K562 (cell line): ENCODE results near the gene CEND1. TPM values are rescaled to one million over a fixed set of nuclear protein-coding genes. Genes with fewer than 3 reads are reported as not detected.
A peak's percentile ranks its signal among the peaks of the same experiment; 100 is the strongest.

ENCODE experiments used
- CCNT2 ChIP-seq: IDR thresholded peaks from 2 replicates; pipeline ENCODE4 v1.6.1; 2011; ENCODE audit warnings: borderline replicate concordance, low read depth, mild to moderate bottlenecking, moderate library complexity, mixed read lengths, low read length; ENCODE audit not compliant: insufficient read length; ENCODE audit errors: extremely low read depth
- ELF2 ChIP-seq: fragments of 250-450 bp; sonication (Bioruptor Pico); IDR thresholded peaks from 2 replicates; pipeline ENCODE4 v1.5.0; 2021; ENCODE audit warnings: mild to moderate bottlenecking
- ESRRA ChIP-seq: fragments of 450-650 bp; IDR thresholded peaks from 2 replicates; pipeline ENCODE4 v1.6.1; 2014; ENCODE audit warnings: low read depth, mild to moderate bottlenecking, moderate library complexity, borderline replicate concordance
- ETV5 ChIP-seq: sonication (generic); formaldehyde crosslinking; IDR thresholded peaks from 2 replicates; pipeline ENCODE4 v1.4.0; 2020; ENCODE audit warnings: low read depth, mild to moderate bottlenecking, missing genetic modification reagents
- GABPA ChIP-seq: fragments of 200-800 bp; sonication (Bioruptor generic); conservative IDR thresholded peaks from 2 replicates; pipeline ENCODE4 v1.6.1; 2016; ENCODE audit warnings: low read depth, missing genetic modification characterization, missing compliant biosample characterization
- HMGN3 ChIP-seq: IDR thresholded peaks from 2 replicates; pipeline ENCODE4 v1.6.1; 2011; ENCODE audit warnings: borderline replicate concordance, low read depth, mild to moderate bottlenecking, mixed read lengths, low read length; ENCODE audit not compliant: insufficient read length; ENCODE audit errors: extremely low read depth
- KAT7 ChIP-seq: sonication (generic); formaldehyde crosslinking; IDR thresholded peaks from 2 replicates; pipeline ENCODE4 v1.8.0; 2022; ENCODE audit warnings: missing genetic modification reagents, mild to moderate bottlenecking, borderline replicate concordance
- L3MBTL2 ChIP-seq: fragments of 450-650 bp; IDR thresholded peaks from 2 replicates; pipeline ENCODE4 v1.6.1; 2016; ENCODE audit warnings: mild to moderate bottlenecking, moderate library complexity
- MAZ ChIP-seq, 2 experiments: fragments of 450-650 bp in 1 of 2; sonication (generic) in 1 of 2; formaldehyde crosslinking; IDR thresholded peaks in 1 of 2; conservative IDR thresholded peaks in 1 of 2; 2 replicates each; pipeline versions ENCODE4 v1.4.0 to v1.5.0; 2020; ENCODE audit warnings: mild to moderate bottlenecking in 1 of 2, missing genetic modification reagents in 1 of 2
- MYNN ChIP-seq, 2 experiments: sonication (generic); formaldehyde crosslinking in 1 of 2; IDR thresholded peaks; 2 replicates each; pipeline versions ENCODE4 v1.5.0 to v1.6.1; 2016 to 2020; ENCODE audit warnings: antibody characterized with exemption in 1 of 2, missing genetic modification reagents in 1 of 2
- NCOR1 ChIP-seq: fragments of 450-650 bp; IDR thresholded peaks from 2 replicates; pipeline ENCODE4 v1.6.1; 2016; ENCODE audit warnings: mild to moderate bottlenecking, moderate library complexity
- PHF21A ChIP-seq: fragments of 450-650 bp; IDR thresholded peaks from 2 replicates; pipeline ENCODE4 v1.6.1; 2017; ENCODE audit warnings: low read depth, borderline replicate concordance
- RBBP5 ChIP-seq: fragments of 200-600 bp; sonication (generic); IDR thresholded peaks from 2 replicates; pipeline ENCODE4 v1.6.1; 2012; ENCODE audit warnings: borderline replicate concordance, mild to moderate bottlenecking, low read length, control low read depth, inconsistent platforms; ENCODE audit not compliant: insufficient read depth, poor library complexity, severe bottlenecking
- TAF1 ChIP-seq: IDR thresholded peaks from 2 replicates; pipeline ENCODE4 v1.6.1; 2011; ENCODE audit warnings: mild to moderate bottlenecking, low read length, moderate library complexity; ENCODE audit not compliant: insufficient read depth, control insufficient read depth, severe bottlenecking; ENCODE audit errors: extremely low read depth
- TEAD1 ChIP-seq, 2 experiments: fragments of 450-650 bp in 1 of 2; sonication (generic) in 1 of 2; formaldehyde crosslinking; IDR thresholded peaks; 2 replicates each; pipeline versions ENCODE4 v1.4.0 to v1.8.0; 2020 to 2022; ENCODE audit warnings: mild to moderate bottlenecking in 2 of 2, missing genetic modification reagents in 1 of 2
- TRIM24 ChIP-seq, 2 experiments: fragments of 450-650 bp; IDR thresholded peaks; 2 replicates each; pipeline ENCODE4 v1.6.1; 2016
- ZNF12 ChIP-seq: sonication (generic); formaldehyde crosslinking; IDR thresholded peaks from 2 replicates; pipeline ENCODE4 v1.4.0; 2020; ENCODE audit warnings: mild to moderate bottlenecking, missing genetic modification reagents
- ZNF436 ChIP-seq: fragments of 250-450, 450-650 bp; sonication (Bioruptor Pico); formaldehyde crosslinking; IDR thresholded peaks from 2 replicates; pipeline ENCODE4 v1.7.0; 2020; ENCODE audit warnings: mild to moderate bottlenecking
- ZNF696 ChIP-seq: fragments of 250-450 bp; sonication (Bioruptor Pico); conservative IDR thresholded peaks from 2 replicates; pipeline ENCODE4 v1.4.0; 2020; ENCODE audit warnings: mild to moderate bottlenecking, moderate library complexity
- polyA plus RNA-seq, 8 experiments: library from polyadenylated mRNA; depleted of rRNA in 4 of 8; stranded (reverse) in 5 of 8; unstranded in 3 of 8; fragments of >200 nt; fragmentation: Nextera tagmentation in 2 of 8; fragmentation: Illumina TruSeq in 1 of 8; extraction: Ambion mirVana in 2 of 8; extraction: Trizol in 1 of 8; gene quantifications; 2 replicates each; pipeline versions ENCODE4 v1.2.1 to v1.2.3, GENCODE V29; 2011 to 2014; ENCODE audit warnings: inconsistent platforms in 1 of 8, missing spikeins in 1 of 8
- total RNA-seq, 7 experiments: library from RNA; depleted of rRNA in 6 of 7; stranded (reverse); fragments of >200 nt in 6 of 7; fragmentation: Illumina TruSeq in 2 of 7; extraction: Trizol in 2 of 7; gene quantifications; 2 replicates each; pipeline versions ENCODE4 v1.2.1 to v1.2.3, GENCODE V29; 2011 to 2021; ENCODE audit warnings: low replicate concordance in 1 of 7
- TF ChIP-seq, protein P1 (sequence below), 2 experiments: fragments of 150-350 bp in 1 of 2; IDR thresholded peaks; 2 replicates each; pipeline ENCODE4 v1.6.1; 2012 to 2016; ENCODE audit warnings: low read depth in 2 of 2, low read length in 2 of 2, mild to moderate bottlenecking in 1 of 2, moderate library complexity in 1 of 2
- TF ChIP-seq, protein P2 (sequence below): fragments of 250-450 bp; sonication (Bioruptor Pico); IDR thresholded peaks from 2 replicates; pipeline ENCODE4 v1.8.0; 2022; ENCODE audit warnings: inconsistent platforms, mild to moderate bottlenecking, moderate library complexity, borderline replicate concordance

The CEND1 gene
- total and polyA plus RNA-seq, 9 of the 15 experiments (the other 6 are each of a cell fraction or from before 2014, with no cell fraction given) = 0.13 to 0.18 (median 0.16) TPM; not detected in 6

DNA sequence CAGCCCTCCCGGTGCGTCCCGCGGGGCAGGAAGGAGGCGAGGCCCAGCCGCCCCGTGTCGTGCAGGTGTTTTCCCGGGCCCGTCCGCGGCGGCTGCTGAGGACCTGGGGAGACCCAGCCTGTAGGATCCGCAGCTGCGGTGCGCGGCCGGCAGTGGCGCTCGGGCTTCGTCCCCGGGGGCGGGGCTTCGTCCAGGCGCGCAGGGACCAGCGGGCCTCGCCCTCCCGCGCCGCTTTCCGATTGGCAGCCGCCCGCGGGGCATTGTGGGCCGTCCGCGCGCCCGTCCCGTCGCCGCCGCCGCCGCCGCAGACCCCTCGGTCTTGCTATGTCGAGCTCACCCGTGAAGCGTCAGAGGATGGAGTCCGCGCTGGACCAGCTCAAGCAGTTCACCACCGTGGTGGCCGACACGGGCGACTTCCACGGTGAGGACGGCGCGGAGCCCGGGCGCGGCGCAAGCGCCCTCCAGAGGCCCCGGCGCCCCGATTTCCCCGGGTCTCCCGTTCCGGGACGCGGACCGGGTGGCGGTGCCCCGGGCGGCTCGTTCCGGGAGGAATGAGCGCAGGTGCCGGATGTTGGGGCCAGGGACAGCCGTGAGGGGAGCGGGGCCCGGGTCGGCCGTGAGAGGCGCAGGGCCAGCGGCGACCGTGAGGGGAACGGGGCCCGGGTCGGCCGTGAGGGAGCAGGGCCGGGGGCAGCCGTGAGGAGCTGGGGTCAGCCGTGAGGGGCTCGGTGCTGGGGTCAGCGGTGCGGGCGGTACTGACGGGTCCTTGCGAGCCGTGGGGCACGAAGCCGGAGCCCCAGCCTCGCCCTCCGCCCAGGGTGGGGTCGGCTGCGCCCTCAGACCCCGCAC, 42.5 kb downstream of the CEND1 start, which contains the start of gene TALDO1 (continued):
- TF ChIP-seq, protein P1, sequence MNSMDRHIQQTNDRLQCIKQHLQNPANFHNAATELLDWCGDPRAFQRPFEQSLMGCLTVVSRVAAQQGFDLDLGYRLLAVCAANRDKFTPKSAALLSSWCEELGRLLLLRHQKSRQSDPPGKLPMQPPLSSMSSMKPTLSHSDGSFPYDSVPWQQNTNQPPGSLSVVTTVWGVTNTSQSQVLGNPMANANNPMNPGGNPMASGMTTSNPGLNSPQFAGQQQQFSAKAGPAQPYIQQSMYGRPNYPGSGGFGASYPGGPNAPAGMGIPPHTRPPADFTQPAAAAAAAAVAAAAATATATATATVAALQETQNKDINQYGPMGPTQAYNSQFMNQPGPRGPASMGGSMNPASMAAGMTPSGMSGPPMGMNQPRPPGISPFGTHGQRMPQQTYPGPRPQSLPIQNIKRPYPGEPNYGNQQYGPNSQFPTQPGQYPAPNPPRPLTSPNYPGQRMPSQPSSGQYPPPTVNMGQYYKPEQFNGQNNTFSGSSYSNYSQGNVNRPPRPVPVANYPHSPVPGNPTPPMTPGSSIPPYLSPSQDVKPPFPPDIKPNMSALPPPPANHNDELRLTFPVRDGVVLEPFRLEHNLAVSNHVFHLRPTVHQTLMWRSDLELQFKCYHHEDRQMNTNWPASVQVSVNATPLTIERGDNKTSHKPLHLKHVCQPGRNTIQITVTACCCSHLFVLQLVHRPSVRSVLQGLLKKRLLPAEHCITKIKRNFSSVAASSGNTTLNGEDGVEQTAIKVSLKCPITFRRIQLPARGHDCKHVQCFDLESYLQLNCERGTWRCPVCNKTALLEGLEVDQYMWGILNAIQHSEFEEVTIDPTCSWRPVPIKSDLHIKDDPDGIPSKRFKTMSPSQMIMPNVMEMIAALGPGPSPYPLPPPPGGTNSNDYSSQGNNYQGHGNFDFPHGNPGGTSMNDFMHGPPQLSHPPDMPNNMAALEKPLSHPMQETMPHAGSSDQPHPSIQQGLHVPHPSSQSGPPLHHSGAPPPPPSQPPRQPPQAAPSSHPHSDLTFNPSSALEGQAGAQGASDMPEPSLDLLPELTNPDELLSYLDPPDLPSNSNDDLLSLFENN (IDR thresholded peaks at IDR 0.05; ENCODE audit: low read depth in 2 of 2, low read length in 2 of 2) = 0 out of 4 replicates have a peak, but pooled peaks of 1 of the 2 experiments have one; percentile 49
- TF ChIP-seq PHF21A (no peak), MAZ (CRISPR knock-in tag; conservative IDR thresholded peaks at IDR 0.05 in 1 of 2, IDR thresholded peaks at IDR 0.05 in 1 of 2) (peak; percentile 39 to 60; a peak in 3 of 4 replicates), ZNF436 (CRISPR knock-in tag) (no peak), HMGN3 (peak; percentile 62), GABPA (tag) (no peak), KAT7 (CRISPR knock-in tag) (peak; percentile 29; the same call in 1 of the 2 replicates), TRIM24 (IDR thresholded peaks at IDR 0.05) (no peak), ZNF12 (CRISPR knock-in tag) (peak; percentile 49; the same call in 1 of the 2 replicates), ESRRA (peak; percentile 30; the same call in 1 of the 2 replicates), ETV5 (CRISPR knock-in tag) (no peak; the same call in 1 of the 2 replicates), NCOR1 (no peak), ELF2 (CRISPR knock-in tag) (no peak), CCNT2 (peak; percentile 77), MYNN (IDR thresholded peaks at IDR 0.05) (no peak), MYNN (CRISPR knock-in tag; IDR thresholded peaks at IDR 0.05) (no peak), ZNF696 (no peak), TAF1 (peak; percentile 91), TEAD1 (CRISPR knock-in tag; IDR thresholded peaks at IDR 0.05) (peak in 1 of 2 experiments; percentile 67; a peak in 1 of 4 replicates), L3MBTL2 (peak; percentile 80), RBBP5 (peak; percentile 90)
- TF ChIP-seq, protein P2, sequence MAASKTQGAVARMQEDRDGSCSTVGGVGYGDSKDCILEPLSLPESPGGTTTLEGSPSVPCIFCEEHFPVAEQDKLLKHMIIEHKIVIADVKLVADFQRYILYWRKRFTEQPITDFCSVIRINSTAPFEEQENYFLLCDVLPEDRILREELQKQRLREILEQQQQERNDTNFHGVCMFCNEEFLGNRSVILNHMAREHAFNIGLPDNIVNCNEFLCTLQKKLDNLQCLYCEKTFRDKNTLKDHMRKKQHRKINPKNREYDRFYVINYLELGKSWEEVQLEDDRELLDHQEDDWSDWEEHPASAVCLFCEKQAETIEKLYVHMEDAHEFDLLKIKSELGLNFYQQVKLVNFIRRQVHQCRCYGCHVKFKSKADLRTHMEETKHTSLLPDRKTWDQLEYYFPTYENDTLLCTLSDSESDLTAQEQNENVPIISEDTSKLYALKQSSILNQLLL (CRISPR knock-in tag) = no peak
